ENCODE results near the gene IL31RA.

GRCh38 chr5:55820488-55820887 lies 30.7 kb upstream of the IL31RA start:
- TF ChIP-seq CTCF (IDR thresholded peaks at IDR 0.05; ENCODE audit: low read depth, low read length), result no peak
- no peak for TF ChIP-seq POLR2A (IDR thresholded peaks at IDR 0.05; ENCODE audit: extremely low read depth, insufficient read length)
- no peak for TF ChIP-seq MAX (IDR thresholded peaks at IDR 0.05; ENCODE audit: low read depth, low read length)
- no peak for TF ChIP-seq MYC (IDR thresholded peaks at IDR 0.05; ENCODE audit: low read depth, low read length)
